Middle frontal gyrus (tissue), 1 donor: Measurements from ENCODE around the gene TGM2.

Source experiments
- DNase-seq: peaks from one replicate; pipeline ENCODE4 v3.0.0-alpha.2; 2015; ENCODE audit warnings: low spot score; ENCODE audit errors: extremely low spot score

The TGM2 gene

DNA sequence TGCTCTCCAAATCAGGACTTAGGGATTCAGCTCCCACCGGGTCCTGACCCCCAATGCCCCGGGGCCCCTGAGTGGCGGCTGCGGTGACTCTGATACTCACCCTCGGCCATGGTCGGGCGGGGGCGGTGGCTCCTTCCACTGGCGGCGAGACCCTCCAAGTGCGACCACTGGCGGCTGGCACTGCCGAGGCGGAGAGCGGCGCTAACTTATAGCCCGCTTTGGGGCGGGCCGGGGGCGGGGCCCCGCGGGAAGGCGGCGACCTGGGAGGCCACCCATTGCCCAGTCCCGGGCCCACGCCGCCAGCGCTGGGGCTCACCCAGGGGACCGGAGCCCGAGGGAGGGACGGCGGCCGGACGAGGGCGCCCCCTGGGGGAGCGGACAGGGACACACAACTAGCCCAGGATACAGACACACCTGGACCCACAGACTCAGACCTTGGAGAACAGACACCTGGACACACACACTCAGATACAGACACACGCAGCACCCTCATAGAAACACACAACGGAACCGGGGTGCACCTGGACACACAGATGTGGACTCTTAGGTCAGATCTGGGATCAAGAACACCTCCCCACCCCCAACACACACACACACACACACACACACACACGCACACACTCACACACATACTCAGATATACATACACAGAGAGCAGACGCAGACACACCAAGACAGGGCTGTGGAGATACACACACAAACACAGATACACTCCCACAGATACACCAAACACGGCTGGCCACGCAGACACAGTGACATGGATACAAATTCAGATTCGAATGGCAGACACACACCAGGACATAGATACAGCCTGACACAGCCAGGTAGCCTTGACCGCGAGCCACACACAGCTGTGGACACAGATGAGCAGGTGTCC, at the start of gene TGM2:
TGM2 (minus strand) TSS at position 182 of the 877 bp plus-strand sequence; CDS start at position 110, 72 bp downstream.
- no peak for DNase-seq

DNA sequence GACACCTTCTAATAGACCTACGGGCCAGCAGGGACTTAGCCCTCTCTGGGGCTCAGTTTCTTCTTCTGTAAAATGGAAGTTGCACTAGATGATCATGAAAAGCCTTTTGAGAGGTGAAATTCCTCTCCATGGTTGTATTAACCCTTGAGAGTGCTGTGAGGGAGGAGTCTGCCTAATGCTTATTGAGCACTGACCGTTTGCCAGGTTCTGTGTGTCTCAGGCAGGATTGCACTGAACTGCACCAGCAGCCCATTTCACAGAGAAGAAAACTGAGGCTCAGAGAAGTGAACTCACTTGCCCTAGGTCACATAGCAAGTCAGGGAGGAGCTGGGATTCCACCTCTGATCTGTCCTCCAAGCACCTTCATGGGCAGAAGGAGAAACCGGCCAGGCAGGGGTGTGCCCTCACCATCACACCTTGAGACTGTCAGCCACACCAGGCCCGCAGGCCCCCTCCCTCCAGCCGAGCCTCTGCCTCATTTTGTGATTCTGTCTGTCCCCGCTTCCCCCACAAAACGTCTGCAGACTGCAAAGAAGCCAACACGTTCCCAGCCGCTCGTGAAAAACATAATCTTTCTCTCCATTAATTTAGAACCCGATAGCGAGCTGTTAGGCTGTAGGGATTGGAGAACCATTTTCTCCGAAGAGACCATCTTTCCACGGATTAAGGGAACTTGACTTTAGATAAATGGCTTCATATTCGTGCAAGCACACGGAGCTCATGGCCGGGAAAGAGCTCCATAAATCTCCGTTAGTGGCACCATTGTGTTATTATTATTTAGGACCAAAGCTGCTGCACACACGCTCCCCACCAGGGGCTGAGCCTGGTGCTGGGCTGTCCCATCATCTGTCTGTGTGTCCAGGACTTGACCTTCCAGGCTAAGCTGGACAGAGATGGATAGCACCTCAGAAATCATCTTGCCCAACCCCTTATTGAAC, 49.5 kb upstream of the TGM2 start:
- DNase-seq: no peak

GRCh38 chr20:38213607-38213940, 48.5 kb upstream of the TGM2 start:
- DNase-seq: no peak

DNA sequence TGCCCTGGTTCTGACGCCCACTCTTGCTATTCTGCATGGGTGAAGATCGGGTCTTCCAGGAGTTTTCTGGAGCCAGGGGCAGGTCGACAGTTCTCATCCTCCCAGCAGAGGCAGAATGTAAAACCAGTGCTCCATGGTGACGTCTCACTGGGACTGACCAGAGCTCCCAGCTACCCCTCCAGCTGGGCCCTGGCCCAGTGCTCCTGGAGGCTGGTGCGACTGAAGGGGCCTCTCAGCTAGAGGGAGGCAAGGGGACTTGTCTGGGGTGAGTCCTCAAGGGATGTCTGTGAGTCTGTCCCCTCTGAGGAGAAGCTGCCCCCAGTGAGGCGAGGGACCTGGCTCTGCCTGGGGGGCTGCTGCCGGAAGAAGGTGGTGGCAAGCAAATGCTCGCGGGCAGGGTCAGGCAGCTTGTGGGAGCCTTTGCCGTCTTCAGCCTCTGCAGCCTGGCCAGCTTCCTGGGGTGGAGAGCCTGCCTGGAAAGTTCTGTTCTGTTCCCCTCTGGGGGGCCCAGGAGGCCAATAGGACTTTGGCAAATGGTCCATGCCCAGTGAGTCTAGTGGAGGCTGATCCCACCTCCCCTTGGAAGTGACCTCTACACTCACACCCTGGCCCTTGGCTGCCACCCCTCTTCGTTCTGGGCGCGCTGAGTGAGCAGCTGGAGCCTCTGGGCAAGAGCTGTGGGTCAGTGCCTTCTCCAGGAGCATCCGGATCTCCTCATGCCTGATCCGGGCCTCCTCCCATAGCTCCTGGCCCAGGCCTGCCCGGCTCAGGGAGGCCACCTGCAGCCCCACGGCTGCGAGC, 47.9 kb upstream of the TGM2 start:
- DNase-seq: no peak

GRCh38 chr20:38211200-38212097, 46.4 kb upstream of the TGM2 start:
- peak; percentile 26 for DNase-seq

- DNase-seq: no peak
Measured at GRCh38 chr20:38210741-38211140, 45.7 kb upstream of the TGM2 start.

DNA sequence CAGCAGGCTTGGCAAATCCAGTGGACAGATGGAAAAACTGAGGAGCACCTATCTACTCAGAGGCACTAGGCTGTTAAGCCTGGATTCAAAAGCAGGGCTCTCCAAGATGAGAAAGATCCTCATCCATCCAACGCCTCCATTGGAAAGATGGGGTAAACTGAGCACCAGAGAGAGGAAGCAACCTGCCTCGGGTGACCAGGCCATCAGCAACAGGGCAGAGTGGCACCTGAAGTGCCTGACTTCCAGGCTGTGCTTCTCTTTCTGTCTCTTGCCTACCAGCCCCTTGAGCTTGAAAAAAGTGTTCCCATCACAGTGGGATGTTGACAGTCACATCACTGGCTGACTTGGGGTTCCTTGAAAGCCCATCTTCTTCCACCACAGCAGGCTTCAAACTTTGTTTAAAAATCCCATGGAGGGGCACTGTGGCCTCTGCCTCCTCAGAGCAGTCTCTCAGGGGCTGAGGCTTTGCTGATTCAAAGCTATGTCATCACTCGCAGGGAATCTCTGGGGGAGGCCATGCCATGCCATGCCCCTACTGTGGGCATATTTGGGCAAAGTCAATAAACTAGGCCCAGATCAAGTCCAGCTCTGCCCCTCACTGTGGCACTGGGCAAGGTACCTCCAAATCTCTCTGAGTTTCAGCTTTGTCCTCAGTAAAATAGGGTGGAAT, 44.8 kb upstream of the TGM2 start:
- DNase-seq: no peak

DNA sequence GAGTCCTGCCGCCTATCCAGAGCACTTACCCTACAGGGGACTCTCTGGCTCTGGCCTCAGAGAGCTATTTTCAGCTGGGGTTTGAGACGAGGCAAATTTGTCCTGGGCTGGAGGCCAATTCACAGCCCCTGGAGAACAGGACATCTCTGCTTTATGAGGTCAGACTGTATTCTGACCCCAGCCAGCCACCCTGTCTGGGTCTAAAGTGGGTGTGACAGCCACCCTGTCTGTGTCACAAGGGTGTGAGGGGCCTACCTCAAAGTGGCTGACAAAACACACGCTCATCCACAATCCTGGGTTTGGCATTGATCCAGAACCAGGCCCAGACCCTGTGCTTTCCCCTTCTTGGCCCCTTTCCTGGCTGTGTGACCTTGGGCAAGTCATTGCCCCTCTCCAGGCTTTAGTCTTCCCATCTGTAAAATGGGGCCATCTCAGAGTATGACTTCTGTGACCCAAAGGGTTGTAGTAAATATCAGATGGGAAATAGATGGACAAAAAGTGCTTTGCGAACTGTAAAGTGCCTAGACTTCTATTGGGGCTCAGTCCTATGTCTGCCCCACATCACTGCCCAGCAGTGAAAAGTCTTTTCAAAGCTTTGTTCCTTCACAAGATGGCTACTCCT, 44.1 kb upstream of the TGM2 start:
- DNase-seq: no peak

- no peak for DNase-seq
Measured at GRCh38 chr20:38208523-38208922, 43.5 kb upstream of the TGM2 start.

GRCh38 chr20:38208088-38208487, 43.0 kb upstream of the TGM2 start:
- no peak for DNase-seq

DNA sequence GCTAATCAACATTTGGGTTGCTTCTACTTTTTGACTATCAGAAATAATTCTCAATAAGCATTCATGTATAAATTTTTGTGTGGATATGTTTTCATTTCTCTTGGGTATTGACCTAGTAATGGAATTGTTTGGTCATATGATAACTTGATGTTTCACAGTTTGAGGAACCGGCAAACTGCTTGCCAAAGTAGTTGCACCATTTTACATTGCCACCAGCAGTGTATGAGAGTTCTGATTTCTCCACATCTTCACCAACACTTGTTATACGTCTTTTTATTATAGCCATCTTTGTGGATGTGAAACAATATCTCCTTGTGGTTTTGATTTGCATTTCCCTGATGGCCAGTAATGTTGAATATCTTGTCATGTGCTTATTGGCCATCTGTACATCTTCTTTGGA, 42.6 kb upstream of the TGM2 start:
- DNase-seq: no peak

- no peak for DNase-seq
Measured at GRCh38 chr20:38205001-38205400, 39.9 kb upstream of the TGM2 start.

- DNase-seq: no peak
Measured at GRCh38 chr20:38203981-38204357, 38.9 kb upstream of the TGM2 start.

DNA sequence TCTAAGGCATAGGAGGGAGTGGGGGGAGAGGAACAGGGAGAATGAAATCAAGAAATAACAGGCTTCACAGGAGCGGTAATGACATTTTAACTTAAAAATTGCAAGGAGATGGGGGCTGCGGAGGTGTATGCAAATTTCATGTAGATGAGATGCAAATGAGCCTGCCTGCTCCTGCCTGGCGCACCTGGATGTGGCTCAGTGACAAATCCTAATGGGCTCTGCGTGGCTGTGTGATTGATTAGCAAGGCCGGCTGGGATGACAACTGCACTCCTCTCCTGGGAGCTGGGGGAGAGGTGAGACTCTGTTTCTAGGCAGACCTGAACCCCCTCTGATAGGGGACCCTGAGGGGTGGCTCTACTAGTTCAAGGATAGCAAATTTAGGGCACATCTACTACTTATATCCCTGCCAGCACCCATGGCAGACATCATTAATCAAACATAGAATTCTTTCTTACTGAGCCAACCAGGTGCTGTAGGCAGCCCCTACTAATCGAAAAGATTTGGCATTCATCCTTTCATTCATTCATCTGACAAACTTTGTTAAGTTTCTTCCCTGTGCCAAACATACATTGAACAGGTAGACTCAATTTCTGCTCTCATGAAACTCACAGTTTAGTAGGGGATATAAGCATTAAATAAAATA, 38.4 kb upstream of the TGM2 start:
- no peak for DNase-seq

- no peak for DNase-seq
Measured at GRCh38 chr20:38202982-38203293, 37.9 kb upstream of the TGM2 start.

- DNase-seq: no peak
Measured at GRCh38 chr20:38202153-38202981, 37.3 kb upstream of the TGM2 start.

GRCh38 chr20:38201356-38201755, 36.3 kb upstream of the TGM2 start:
- no peak for DNase-seq

- no peak for DNase-seq
Measured at GRCh38 chr20:38200646-38201045, 35.6 kb upstream of the TGM2 start.
